ENCODE measurements around the gene MYO7A.

GRCh38 chr11:77136074-77136473 lies 8.0 kb downstream of the MYO7A start:
- no peak for TF ChIP-seq POLR2A (IDR thresholded peaks at IDR 0.05)
- TF ChIP-seq CTCF (IDR thresholded peaks at IDR 0.05): no peak
